ENCODE data around the gene TMEM232. TPM values are rescaled to one million over a fixed set of nuclear protein-coding genes. Genes with fewer than 3 reads are reported as not detected.

Gene TMEM232
- total RNA-seq, 1 experiment from 2014 or later, result 1.6 TPM

- Mint-ChIP-seq H3K36me3 (ENCODE audit: insufficient read depth in 1 of 3, low read depth in 3 of 3) (no peaks in the 10 kb centered on the region), H3K27ac (no peak overlapping the region), H3K27me3 (ENCODE audit: low read depth) (no peaks in the 10 kb centered on the region), H3K9me3 (no peaks in the 10 kb centered on the region; a peak in 1 of 5 replicates), H3K4me3 (no peak overlapping the region), H3K4me1 (no peaks in the 10 kb centered on the region)
- Histone ChIP-seq H3K4me2 (ENCODE audit: insufficient read depth, insufficient read length, low read length) (no peak overlapping the region), H3K23ac (ENCODE audit: insufficient read length, low read depth, low read length) (no peak overlapping the region), H3K56ac (ENCODE audit: insufficient read length, low read depth, low read length) (no peak overlapping the region), H2BK12ac (ENCODE audit: insufficient read length, low read depth, low read length) (no peak overlapping the region), H3K14ac (ENCODE audit: insufficient read depth, low read length) (no peak overlapping the region), H3K27me3 (ENCODE audit: insufficient read depth, low read length) (no peaks in the 10 kb centered on the region), H3K23me2 (ENCODE audit: insufficient read length, low read depth, low read length, poor library complexity, severe bottlenecking) (no peaks in the 10 kb centered on the region), H4K5ac (ENCODE audit: insufficient read length, low read depth, low read length) (no peak overlapping the region), H3K79me1 (ENCODE audit: insufficient read depth, low read depth, low read length, poor library complexity, severe bottlenecking) (no peaks in the 10 kb centered on the region), H3K27ac (ENCODE audit: insufficient read length, low read depth, low read length) (no peak overlapping the region), H3T11ph (ENCODE audit: low read length) (no peak overlapping the region), H2BK20ac (ENCODE audit: low read depth, low read length, poor library complexity, severe bottlenecking) (no peak overlapping the region), H3K18ac (ENCODE audit: insufficient read length, low read depth, low read length) (no peak overlapping the region), H3K9ac (ENCODE audit: extremely low read depth, insufficient read length, low read length) (no peak overlapping the region), H3K4ac (ENCODE audit: low read depth, low read length) (no peak overlapping the region), H3K4me1 (ENCODE audit: insufficient read depth, low read length) (no peaks in the 10 kb centered on the region), H2BK5ac (ENCODE audit: insufficient read length, low read length) (no peak overlapping the region), H2AK5ac (ENCODE audit: insufficient read length, low read length) (no peak overlapping the region), H2BK15ac (ENCODE audit: low read depth, low read length) (no peak overlapping the region), H2BK120ac (ENCODE audit: low read depth, low read length, poor library complexity, severe bottlenecking) (no peak overlapping the region), H4K8ac (replicated peaks; ENCODE audit: insufficient read length, low read depth, low read length) (no peak overlapping the region), H3K79me2 (ENCODE audit: insufficient read depth, low read length) (no peaks in the 10 kb centered on the region), H4K20me1 (ENCODE audit: control insufficient read depth, insufficient read depth, insufficient read length) (no peaks in the 10 kb centered on the region), H3K9me3 (ENCODE audit: control insufficient read depth, low read depth, low read length) (no peaks in the 10 kb centered on the region), H4K91ac (ENCODE audit: insufficient read length, low read depth, low read length) (no peak overlapping the region), H2AFZ (ENCODE audit: low read length) (no peak overlapping the region)
- no peak for TF ChIP-seq CTCF (conservative IDR thresholded peaks at IDR 0.05)
- no CpG with 5 or more reads among the region's 1 CpG for WGBS (ENCODE audit: extremely low coverage, insufficient read length, low lambda C conversion rate)
- DNase-seq, result no peak
Observed at GRCh38 chr5:110644357-110644756, 82.1 kb downstream of the TMEM232 start.

Data from H9 (cell line).